ENCODE data around the gene CLDN11.

GRCh38 chr3:170463011-170463410 is 44.3 kb downstream of the CLDN11 start:
- no peak for TF ChIP-seq FOXK2 (IDR thresholded peaks at IDR 0.05)
- no peak for TF ChIP-seq SP1 (IDR thresholded peaks at IDR 0.05)
- no peak for TF ChIP-seq FOXM1 (IDR thresholded peaks at IDR 0.05; ENCODE audit: borderline replicate concordance)
